Upper lobe of right lung (tissue), 1 donor: ENCODE data around the gene GOLGA8B. TPM values are rescaled to one million over a fixed set of nuclear protein-coding genes. Genes with fewer than 3 reads are reported as not detected.
"Not testable (repeated sequence)": the region's sequence is repeated elsewhere in the genome, so short reads cannot be mapped to it uniquely, and the experiment has no call there.

Experiments used
- ATAC-seq: fragments of 200-7000 bp; cut with Tn5 transposase; one replicate; pipeline ENCODE4 v1.9.1; 2020; ENCODE audit warnings: mild to moderate bottlenecking, moderate library complexity
- DNase-seq: peaks from one replicate; pipeline ENCODE4 v3.0.0-alpha.2; 2020
- H3K27ac ChIP-seq: fragments of 200-600 bp; one replicate; pipeline ENCODE4 v1.8.0; 2022
- H3K27me3 ChIP-seq: fragments of 200-600 bp; one replicate; pipeline ENCODE4 v1.8.0; 2022; ENCODE audit warnings: mild to moderate bottlenecking
- H3K36me3 ChIP-seq: fragments of 200-600 bp; one replicate; pipeline ENCODE4 v1.8.0; 2022
- H3K4me1 ChIP-seq: fragments of 200-600 bp; one replicate; pipeline ENCODE4 v1.8.0; 2022
- H3K4me3 ChIP-seq: fragments of 200-600 bp; one replicate; pipeline ENCODE4 v1.8.0; 2022; ENCODE audit warnings: mild to moderate bottlenecking
- H3K9me3 ChIP-seq: fragments of 200-600 bp; one replicate; pipeline ENCODE4 v1.8.0; 2022
- intact Hi-C: fragments of 100-400 bp; cut with DNase I; formaldehyde crosslinking; loops from one replicate; pipeline ENCODE4 v1.11.0; 2022
- total RNA-seq: library from RNA; stranded (reverse); fragmentation: NEBNext Ultra II Directional; extraction: Animal tissue kit (Norgen Biotek cat#: 25700); gene quantifications from one replicate; pipeline ENCODE4 v1.2.1, GENCODE V29; 2021
- TF ChIP-seq, protein P1 (sequence below): fragments of 200-600 bp; IDR thresholded peaks from one replicate; pipeline ENCODE4 v1.8.0; 2022; ENCODE audit warnings: antibody characterized with exemption
- donor health status: DM: no; HTN: yes; CAD: no; lungs with severe emphysema.

The GOLGA8B gene
- total RNA-seq, 1 donor from 2014 or later: 56.0 TPM

DNA sequence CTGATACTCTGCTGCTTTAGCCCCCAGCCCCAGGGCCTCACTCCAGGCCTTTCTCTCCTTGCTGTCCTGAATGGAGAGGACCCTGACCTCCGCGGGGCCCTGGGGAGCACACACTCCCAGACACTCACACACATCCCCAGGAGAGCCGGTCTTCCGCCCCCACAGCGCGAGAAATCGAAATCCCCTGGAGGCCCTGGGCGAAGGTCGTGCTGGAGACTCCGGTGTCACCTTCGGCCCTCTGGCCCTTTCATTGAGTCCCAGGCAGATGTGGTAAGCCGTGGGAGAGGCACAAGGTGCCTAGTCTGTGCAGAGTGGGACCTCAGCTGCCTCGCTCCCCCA is 848 bp upstream of the GOLGA8B start:
- Histone ChIP-seq H3K36me3 (no peaks in the 10 kb centered on the region), H3K4me3 (peak overlapping the region; percentile 75), H3K27ac (no peak overlapping the region), H3K27me3 (no peaks in the 10 kb centered on the region), H3K4me1 (peaks cover 15% of the 10 kb centered on the region), H3K9me3 (no peaks in the 10 kb centered on the region)
- TF ChIP-seq, protein P1, sequence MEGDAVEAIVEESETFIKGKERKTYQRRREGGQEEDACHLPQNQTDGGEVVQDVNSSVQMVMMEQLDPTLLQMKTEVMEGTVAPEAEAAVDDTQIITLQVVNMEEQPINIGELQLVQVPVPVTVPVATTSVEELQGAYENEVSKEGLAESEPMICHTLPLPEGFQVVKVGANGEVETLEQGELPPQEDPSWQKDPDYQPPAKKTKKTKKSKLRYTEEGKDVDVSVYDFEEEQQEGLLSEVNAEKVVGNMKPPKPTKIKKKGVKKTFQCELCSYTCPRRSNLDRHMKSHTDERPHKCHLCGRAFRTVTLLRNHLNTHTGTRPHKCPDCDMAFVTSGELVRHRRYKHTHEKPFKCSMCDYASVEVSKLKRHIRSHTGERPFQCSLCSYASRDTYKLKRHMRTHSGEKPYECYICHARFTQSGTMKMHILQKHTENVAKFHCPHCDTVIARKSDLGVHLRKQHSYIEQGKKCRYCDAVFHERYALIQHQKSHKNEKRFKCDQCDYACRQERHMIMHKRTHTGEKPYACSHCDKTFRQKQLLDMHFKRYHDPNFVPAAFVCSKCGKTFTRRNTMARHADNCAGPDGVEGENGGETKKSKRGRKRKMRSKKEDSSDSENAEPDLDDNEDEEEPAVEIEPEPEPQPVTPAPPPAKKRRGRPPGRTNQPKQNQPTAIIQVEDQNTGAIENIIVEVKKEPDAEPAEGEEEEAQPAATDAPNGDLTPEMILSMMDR: no peak
- intact Hi-C loops: no loop called here
- DNase-seq: no peak
- no peak for ATAC-seq

GRCh38 chr15:34582461-34583371 is 735 bp downstream of the GOLGA8B start:
- peak; percentile 76 for ATAC-seq
- Histone ChIP-seq H3K36me3 (no peaks in the 10 kb centered on the region), H3K27me3 (no peaks in the 10 kb centered on the region), H3K27ac (no peak overlapping the region), H3K4me3 (peak overlapping the region; percentile 75), H3K9me3 (no peaks in the 10 kb centered on the region), H3K4me1 (peaks cover 15% of the 10 kb centered on the region)
- TF ChIP-seq, protein P1: no peak
- intact Hi-C loops: no loop called here
- DNase-seq: peak; percentile 78

- H3K27ac ChIP-seq, H3K27me3 ChIP-seq, intact Hi-C loops, DNase-seq, H3K9me3 ChIP-seq, H3K36me3 ChIP-seq, ATAC-seq: not testable (repeated sequence)
- peak overlapping the region; percentile 75 for H3K4me3 ChIP-seq
- H3K4me1 ChIP-seq: peaks cover 15% of the 10 kb centered on the region
Measured at GRCh38 chr15:34581687-34582460, 1.6 kb downstream of the GOLGA8B start.

DNA sequence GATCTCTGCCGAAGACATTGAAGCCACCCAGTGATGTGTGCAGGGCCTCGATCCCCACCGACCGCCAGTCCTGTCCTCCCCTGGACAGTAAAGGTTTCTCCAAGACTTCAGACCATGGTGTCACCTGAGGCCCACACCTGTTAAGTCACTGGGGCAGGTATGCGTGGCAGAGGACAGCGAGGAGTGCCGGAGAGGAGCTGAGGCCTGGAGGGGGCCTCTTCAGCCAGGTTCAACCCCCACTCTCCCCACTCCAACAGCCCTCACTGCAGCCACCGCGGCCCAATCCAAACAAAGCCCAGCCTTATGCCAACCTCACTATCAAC is 2.4 kb downstream of the GOLGA8B start:
- TF ChIP-seq, protein P1: no peak
- Histone ChIP-seq H3K36me3 (no peaks in the 10 kb centered on the region), H3K27me3 (no peaks in the 10 kb centered on the region), H3K9me3 (no peaks in the 10 kb centered on the region), H3K4me1 (peaks cover 15% of the 10 kb centered on the region), H3K4me3 (no peak overlapping the region), H3K27ac (no peak overlapping the region)
- DNase-seq (no peak), ATAC-seq (peak; percentile 8)
- intact Hi-C loops: no loop called here

- H3K9me3 ChIP-seq, H3K27me3 ChIP-seq, H3K27ac ChIP-seq, ATAC-seq, intact Hi-C loops, H3K36me3 ChIP-seq, H3K4me3 ChIP-seq: not testable (repeated sequence)
- H3K4me1 ChIP-seq: peaks cover 15% of the 10 kb centered on the region
- peak; percentile 59 for DNase-seq
Measured at GRCh38 chr15:34580251-34581042, 3.0 kb downstream of the GOLGA8B start.

- H3K4me3 ChIP-seq: no peak overlapping the region
- no peak for ATAC-seq
- H3K36me3 ChIP-seq: no peaks in the 10 kb centered on the region
- H3K4me1 ChIP-seq: peaks cover 9% of the 10 kb centered on the region
- intact Hi-C loops: no loop called here
- TF ChIP-seq, protein P1: no peak
- no peak overlapping the region for H3K27ac ChIP-seq
- H3K9me3 ChIP-seq: no peaks in the 10 kb centered on the region
- no peak for DNase-seq
- no peaks in the 10 kb centered on the region for H3K27me3 ChIP-seq
Measured at GRCh38 chr15:34578283-34578674, 5.2 kb downstream of the GOLGA8B start.

DNA sequence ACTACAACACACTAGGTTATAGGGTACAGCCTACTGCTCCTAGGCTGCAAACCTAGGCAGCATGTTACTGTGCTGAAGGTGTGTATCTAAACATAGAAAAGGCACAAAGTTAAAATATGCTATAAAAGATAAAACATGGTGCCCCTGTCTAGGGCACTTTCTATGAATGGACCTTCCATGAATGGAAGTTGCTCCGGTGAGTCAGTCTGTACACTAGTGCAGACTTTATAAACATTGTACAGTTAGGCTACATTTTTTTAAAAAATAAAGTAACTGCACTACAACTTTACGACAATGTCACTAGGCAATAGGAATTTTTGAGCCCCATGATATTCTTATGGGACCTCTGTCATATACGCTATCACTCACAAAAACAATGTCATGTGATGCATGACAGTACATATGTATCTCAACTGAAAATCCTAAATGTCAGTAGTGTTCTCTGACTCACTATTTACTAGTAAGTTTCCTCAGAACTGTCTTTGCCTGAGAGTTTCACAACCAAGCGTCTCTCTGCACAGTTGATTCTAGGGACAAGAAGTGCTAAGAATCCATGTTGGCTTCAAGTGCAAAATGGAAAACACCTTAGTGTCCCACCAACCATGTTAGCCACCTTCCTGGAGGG is 5.7 kb downstream of the GOLGA8B start:
- ATAC-seq, H3K9me3 ChIP-seq, H3K4me1 ChIP-seq, DNase-seq, H3K27me3 ChIP-seq, H3K27ac ChIP-seq, intact Hi-C loops, H3K36me3 ChIP-seq, H3K4me3 ChIP-seq: not testable (repeated sequence)

DNA sequence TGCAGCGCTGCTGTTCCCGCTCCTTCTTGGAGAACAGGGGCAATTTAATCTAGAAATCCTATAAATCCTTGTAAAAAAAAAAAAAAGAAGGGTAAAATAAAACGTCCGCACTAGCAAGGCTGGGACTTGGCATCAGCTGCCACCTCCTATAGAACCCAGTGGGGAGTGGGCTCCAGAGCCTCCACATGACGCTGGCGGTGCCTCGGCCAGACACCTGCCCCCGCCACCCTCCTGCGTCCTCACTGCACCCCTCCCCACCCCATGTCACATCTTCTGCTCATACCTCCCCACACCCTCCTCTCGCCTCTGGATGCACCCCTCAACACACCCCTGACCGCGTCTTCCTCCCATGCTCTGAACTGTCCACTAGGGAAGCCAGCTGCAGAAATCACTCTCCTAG is 8.4 kb downstream of the GOLGA8B start:
- H3K4me1 ChIP-seq, H3K9me3 ChIP-seq, intact Hi-C loops, ATAC-seq, H3K4me3 ChIP-seq, H3K27me3 ChIP-seq, H3K27ac ChIP-seq, DNase-seq, H3K36me3 ChIP-seq: not testable (repeated sequence)

DNA sequence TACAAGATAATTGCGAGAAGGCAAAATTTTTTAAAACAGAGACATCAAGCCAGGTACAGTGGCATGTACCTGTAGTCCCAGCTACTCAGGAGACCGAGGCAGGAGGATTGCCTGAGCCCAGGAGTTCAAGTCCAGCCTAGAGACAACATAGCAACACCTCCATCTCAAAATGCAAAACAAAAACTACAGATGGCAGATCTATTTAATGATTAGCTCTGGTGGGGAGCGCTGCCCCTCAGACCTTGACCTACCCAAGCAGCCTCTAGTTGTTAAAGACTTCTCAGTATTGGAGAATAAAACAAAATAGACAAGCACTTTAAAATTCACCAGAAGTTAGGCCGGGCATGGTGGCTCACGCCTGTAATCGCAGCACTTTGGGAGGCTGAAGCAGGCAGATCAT is 10.5 kb downstream of the GOLGA8B start:
- H3K27me3 ChIP-seq, H3K4me1 ChIP-seq, H3K9me3 ChIP-seq, ATAC-seq, DNase-seq, intact Hi-C loops, H3K27ac ChIP-seq, H3K36me3 ChIP-seq, H3K4me3 ChIP-seq: not testable (repeated sequence)
